Head of caudate nucleus (tissue), 42 donors: Measurements from ENCODE around the gene DGCR2.
"Not testable (repeated sequence)": the region's sequence is repeated elsewhere in the genome, so short reads cannot be mapped to it uniquely, and the experiment has no call there.

Source experiments
- DNase-seq, 42 donors: peaks; one replicate each; pipeline versions ENCODE4 v3.0.0 to v3.0.0-alpha.2; 2020 to 2021; ENCODE audit warnings: mixed read lengths in 7 of 42
- intact Hi-C: fragments of 100-400 bp; cut with DNase I; formaldehyde crosslinking; loops from one replicate; pipeline ENCODE4 v1.15.0; 2022

DGCR2 gene

GRCh38 chr22:19094393-19094997, 27.7 kb downstream of the DGCR2 start:
- intact Hi-C loops: no loop called here
- DNase-seq: no peak

GRCh38 chr22:19092725-19093124, 29.5 kb downstream of the DGCR2 start:
- DNase-seq: no peak
- intact Hi-C loops: no loop called here

- no peak for DNase-seq
- intact Hi-C loops: no loop called here
These were observed 31.6 kb downstream of the DGCR2 start for GRCh38 chr22:19090586-19091127.

DNA sequence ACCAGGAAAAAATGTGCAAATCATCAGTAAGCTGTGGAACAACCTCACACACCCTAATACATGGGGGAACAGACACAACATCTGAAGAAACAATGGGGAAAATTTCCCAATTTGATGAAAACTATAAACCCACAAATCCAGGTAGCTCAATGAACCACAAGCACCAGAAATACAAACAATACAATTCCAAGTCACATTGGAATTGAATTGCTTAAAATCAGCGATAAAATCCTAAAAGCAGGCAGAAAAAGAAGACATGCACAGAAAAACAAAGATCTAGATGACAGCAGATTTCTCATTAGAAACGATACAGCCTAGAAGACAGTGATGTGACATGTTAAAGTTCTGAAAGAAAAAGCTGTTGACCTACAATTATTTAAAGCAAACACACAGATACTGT, 32.0 kb downstream of the DGCR2 start:
- intact Hi-C loops: no loop called here
- DNase-seq: no peak

DNA sequence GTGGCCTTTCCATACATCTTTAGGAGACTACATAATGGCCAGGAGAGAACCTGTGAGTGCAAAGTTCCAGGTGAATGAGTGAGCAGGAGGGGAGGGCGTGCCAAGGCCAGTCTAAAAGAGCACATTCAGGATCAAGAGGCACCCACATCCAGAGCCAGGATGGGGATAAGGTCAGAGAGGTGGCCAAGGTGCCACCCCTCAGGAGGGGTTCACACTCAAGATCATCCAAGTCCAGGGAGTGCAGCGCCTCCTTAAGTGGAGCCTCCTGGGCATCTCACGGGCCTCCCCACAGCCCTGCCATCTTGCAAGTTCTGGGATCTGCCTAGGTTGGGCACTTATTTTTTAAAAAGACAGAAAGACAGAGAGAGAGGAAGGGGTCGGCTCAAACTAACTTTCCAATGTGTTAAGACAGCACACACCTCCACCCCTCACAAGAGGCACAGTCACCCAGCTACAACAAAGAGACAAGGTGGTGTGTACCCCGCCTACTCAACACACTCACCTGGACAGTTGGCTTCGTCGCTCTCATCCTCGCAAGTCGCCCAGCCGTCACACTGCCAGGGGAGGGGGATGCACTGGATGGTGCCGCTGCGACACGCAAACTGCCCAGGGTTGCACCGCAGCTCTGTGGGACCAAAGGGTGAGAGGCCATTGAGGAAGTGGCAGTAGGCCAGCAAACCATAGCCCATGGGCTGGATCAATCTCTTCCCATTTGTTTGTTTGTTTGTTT, 33.2 kb downstream of the DGCR2 start:
- peak in 1 of 42 donors; percentile 33 for DNase-seq

DNA sequence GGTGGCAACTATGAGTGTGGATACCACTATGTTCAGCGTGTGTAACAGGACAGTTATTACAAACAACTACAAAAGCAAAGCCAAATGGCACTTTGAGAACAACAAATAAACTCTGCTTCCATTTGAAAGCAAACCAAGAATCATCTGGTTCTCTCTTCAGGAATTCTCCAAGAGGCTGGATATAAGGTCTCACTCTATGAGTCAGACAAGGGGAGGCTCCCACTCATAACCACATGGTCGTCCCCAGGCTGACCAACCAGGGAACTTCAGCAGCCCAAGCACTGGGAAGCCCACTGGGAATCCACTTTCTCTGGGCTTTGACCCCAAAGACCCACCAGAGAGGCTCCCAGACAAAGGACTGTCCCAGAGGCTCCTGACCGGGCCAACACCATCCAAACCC, 35.3 kb downstream of the DGCR2 start:
- DNase-seq: peak in 1 of 42 donors; percentile 20
- intact Hi-C loops: no loop called here

More for the DNA sequence above, 33.2 kb downstream of the DGCR2 start:
- intact Hi-C loops: no loop called here

DNA sequence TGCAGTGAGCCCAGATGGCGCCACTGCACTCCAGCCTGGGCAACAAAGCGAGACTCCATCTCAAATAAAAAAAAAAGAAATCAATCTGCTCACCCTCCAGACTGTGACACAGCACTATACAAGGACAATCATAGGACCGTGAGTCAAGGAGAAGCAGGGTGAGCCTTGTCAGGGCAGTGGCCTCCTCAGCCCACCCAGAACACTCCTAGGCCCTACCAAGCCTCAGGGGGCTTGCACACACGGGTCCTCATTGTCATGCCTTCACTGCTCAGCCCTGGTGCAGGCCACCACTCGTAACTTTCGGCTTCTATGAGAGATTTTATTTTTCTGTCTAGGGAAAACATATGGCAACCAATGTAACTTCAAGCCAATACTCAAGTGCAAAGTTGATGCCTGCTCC, 35.8 kb downstream of the DGCR2 start:
- intact Hi-C loops: no loop called here
- peak in 1 of 42 donors; percentile 18 for DNase-seq

DNA sequence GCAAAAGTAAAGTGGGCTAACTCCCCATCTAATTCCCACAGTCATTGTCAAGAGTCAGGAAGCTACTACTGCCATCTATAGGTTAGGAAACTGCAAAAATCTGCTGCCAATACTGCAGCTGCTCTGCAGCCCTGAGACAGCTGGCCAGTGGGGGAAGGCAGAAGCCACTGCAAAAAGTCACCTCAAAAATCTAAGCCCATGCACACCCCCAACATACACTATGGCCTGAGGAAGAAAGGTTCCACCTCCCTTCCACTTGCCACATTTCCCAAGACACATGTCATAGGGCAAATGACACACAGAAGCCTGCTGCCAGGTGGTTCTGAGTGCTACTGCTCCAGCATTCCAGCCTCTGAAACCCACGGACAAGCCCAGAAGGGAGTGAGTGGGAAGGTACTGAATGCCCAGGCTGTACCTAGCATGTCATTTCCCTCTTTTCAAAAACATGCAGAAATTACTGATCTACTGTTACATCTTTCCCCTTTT, 36.9 kb downstream of the DGCR2 start:
- DNase-seq: peak in 1 of 42 donors; percentile 43
- intact Hi-C loops: no loop called here

GRCh38 chr22:19084586-19084985, 37.6 kb downstream of the DGCR2 start:
- intact Hi-C loops, DNase-seq: not testable (repeated sequence)

- DNase-seq: peak in 1 of 42 donors; percentile 28
- intact Hi-C loops: not testable (repeated sequence)
These were observed 38.1 kb downstream of the DGCR2 start for GRCh38 chr22:19084126-19084525.

DNA sequence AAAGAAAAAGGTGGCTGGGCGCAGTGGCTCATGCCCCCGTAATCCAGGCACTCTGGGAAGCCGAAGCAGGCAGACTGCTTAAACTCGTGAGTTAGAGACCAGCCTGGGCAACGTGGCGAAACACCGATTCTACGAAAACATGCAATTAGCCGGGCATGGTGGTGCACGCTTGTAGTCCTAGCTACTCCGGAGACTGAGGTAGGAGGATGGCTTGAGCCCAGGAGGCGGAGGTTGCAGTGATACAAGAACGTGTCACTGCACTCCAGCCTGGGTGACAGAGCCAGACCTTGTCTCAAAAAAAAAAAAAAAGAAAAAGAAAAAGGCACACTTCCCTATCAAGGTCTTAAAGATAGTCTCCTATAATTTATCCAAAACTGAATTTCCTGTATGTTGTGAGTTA, 39.4 kb downstream of the DGCR2 start:
- DNase-seq: peak in 1 of 42 donors; percentile 38
- intact Hi-C loops: no loop called here

DNA sequence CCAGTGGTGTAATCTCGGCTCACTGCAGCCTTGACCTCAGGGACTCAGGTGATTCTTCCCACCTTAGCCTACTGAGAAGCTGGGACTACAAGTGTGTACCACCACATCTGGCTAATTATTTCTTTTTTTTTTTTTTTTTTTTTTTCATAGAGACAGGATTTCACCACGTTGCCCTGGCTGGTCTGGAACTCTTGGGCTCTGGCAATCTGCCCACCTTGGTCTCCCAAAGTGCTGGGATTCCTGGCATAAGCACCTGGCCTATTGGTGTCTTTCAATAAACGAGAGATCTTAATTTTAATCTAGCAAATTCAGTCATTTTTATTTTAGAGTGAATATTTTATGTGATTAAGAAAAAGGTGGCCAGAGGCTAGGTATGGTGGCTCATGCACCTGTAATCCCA, 40.1 kb downstream of the DGCR2 start:
- intact Hi-C loops: no loop called here
- DNase-seq: peak in 1 of 42 donors; percentile 42

DNA sequence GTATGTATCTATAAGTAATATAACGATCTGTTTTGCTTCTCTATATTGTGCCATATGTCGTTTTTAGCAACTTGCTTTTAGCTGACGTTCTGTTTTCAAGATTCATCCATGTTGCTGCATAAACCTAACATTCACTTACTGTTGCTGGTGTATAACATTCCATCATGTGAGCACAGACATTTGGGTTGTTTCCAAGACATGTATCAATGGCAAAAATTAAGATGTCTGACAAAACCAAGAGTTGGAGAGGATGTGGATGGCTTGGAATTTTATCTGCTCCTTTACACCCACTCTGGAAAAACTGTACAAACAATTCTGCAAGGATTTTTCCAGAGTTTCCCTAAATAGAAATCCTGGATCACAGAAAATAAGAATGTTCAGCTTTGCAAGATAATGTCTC, 40.9 kb downstream of the DGCR2 start:
- intact Hi-C loops: no loop called here
- DNase-seq: no peak

- peak in 1 of 42 donors; percentile 32 for DNase-seq
- intact Hi-C loops: no loop called here
These were observed 41.4 kb downstream of the DGCR2 start for GRCh38 chr22:19080853-19081252.

DNA sequence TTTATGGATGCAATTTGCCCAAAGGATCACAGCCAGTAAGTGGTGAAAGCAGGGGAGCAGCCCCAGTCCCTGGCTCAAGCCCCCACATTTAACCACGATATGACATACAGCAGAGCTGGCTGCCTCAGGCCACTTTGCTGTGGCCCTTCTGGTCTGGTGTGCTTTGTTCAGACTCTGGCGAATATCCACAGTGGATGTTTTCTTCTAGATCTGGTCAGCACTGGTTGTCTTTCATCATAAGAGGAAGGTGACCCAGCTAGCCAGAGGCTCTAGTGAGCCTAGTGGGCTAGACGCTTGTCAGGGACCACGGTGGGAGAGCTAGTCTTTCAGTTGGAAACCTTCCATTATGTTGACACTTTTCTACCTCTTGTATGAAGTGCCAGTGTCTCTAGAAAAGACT, 42.5 kb downstream of the DGCR2 start:
- peak in 1 of 42 donors; percentile 39 for DNase-seq
- intact Hi-C loops: no loop called here

DNA sequence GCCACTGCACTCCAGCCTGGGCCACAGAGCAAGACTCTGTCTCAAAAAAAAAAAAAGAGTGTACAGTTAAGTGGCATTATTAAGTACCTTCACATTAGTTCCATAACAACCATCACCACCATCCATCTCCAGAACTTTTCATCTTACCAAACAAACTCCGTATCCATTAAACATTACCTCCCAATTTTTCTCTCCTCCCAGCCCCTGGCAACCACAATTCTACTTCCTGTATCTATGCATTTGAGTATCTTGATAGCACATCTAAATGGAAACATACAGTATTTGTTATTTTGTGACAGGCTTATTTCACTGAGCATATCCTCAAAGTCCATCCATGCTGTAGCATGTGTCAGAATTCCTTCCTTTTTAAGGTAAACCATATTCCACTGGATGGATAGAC, 46.8 kb downstream of the DGCR2 start:
- no peak for DNase-seq
- intact Hi-C loops: no loop called here

DNA sequence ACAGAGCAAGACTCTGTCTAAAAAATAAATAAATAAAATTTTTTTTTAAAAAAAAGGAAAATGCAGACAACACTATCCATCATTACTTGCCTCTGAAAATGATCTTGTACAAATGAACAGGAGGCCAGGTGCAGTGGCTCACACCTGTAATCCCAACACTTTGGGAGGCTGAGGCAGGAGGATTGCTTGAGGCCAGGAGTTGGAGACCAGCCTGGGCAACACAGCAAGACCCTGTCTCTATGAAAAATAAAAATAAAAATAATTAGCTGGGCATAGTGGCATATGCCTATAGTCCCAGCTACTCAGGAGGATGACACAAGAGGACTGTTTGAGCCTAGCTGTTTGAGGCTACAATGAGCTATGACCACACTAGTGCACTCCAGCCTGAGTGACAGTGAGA, 49.4 kb downstream of the DGCR2 start:
- intact Hi-C loops, DNase-seq: not testable (repeated sequence)

DNA sequence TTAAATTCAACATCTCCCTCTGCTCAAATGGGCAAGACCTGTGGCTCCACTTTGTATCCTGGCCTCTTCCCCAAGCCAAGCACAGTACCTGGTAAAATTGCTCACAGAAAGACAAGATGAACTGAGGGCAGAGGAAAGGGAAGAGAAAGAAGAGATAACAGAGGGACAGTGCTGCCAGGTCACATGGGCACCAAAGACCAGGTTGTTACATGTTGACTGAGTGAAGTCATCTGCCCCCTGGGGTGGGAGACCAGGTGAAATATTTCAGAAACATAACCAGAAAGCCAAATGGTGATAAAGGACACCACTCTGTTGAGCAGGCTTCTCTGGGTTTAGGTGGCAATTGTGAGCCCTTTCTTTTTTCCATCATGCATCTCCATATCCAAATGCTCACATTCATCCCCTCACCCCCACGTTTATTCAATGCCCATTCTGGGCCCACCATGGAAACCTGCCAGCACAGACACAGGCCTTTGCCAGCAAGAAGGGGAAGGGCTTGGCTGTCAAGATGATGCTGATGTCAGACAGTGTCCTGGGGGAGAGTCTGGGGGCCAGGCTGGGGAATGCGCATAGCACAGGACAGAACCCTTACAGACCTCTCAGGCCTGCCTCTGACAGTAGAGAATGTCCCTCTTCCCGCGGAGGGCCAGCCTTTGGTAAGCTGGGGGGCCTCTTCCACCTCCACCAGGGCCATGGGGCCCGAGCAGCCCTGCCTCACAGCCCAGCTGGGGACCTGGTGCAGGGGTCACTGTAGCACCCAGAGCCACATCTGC, 51.6 kb downstream of the DGCR2 start:
- intact Hi-C loops: no loop called here
- DNase-seq: peak in 3 of 42 donors; percentile 5 to 37 (median 11)

DNA sequence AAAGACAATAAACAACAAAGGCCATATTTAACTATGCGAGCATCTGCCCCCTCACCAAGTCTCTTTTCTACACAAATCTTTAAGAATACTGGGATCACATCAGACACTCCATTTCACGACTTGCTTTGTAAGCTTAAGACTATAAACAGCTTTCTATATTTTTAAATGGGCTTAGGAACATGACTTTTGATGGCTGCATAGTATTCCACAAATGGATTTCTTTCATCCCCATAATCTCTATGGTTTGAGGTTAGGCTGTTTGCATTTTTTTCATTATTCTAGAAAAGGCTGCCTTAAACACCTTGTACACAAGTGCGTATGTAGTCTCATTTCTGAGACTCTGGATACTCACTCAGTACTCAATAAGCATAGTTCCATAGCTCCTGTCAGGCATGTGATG, 52.8 kb downstream of the DGCR2 start:
- DNase-seq: no peak
- intact Hi-C loops: no loop called here

DNA sequence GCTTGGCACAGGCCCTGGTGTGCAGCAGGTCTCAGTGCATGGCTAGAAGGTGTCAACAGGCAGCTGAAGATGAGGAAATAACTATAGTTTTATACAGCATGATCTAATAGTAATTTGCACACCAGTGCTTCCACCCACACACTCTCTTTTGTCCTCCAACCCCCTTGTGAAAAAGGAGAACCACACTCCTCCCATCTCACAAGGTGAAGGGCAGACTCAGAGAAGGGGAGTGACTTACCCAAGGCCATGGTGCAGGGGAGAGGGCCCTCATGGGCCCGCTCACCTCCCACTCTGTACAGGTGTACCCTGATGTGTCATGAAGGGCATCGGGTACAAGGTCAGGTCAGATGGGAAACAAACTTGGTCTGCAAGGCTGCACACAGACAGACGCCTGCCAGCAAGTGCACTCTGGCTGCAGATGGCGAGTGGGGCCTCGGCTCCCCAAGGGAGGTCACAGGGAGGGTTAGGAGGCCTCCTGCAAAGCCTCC, 53.4 kb downstream of the DGCR2 start:
- peak in 1 of 42 donors; percentile 37 for DNase-seq

More for the DNA sequence above, 53.4 kb downstream of the DGCR2 start:
- intact Hi-C loops: no loop called here
